Measurements from ENCODE around the gene ARMC3. TPM values are rescaled to one million over a fixed set of nuclear protein-coding genes. Genes with fewer than 3 reads are reported as not detected.
"Not testable (repeated sequence)": the region's sequence is repeated elsewhere in the genome, so short reads cannot be mapped to it uniquely, and the experiment has no call there.

ARMC3 gene
- total RNA-seq, 1 experiment from 2014 or later, result not detected

DNA sequence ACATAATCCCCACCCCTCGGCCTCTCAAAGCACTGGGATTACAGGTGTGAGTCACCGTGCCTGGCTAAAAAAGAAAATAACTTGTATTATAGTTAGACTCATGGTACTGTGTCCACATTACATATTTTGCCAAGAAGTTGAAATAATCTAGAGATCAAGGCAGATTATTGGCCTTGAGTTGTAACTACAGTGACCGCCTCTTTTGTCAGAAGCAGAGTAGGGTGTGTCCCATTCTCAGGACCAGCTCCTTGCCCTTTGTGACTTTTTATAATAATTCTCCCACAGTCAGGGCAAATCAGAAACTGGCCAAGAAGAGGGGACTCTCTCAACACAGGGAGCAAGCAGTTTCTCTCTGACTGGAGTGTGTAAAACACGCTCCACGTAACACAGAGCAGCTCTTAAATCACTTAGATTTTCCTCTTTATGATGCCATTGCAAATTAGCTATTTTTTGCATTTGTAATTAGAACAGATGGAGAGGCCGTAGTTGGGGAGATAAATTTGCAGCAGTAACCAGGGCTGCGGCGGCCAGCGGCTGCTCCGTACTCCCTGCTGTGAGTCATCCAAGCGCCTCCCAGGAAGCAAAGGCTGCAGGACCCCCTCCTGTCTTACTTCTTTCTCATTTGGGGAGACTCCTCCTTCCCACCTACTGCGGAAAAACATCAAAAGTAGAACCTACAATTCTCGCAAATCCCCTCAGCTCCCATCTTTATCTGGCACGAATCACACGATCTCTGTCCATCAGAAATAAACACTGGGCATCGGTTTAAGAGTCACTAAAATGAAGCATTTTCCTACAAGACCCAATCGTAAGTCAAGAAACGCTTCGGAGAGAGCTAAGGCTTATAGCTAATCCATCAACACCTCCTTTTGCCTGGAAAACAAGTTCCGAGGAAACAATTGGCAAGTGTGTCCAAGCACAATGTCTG is 135.5 kb downstream of the ARMC3 start:
- no peak for TF ChIP-seq EZH2 (IDR thresholded peaks at IDR 0.05; ENCODE audit: borderline replicate concordance, low read depth, low read length, poor library complexity, severe bottlenecking)
- TF ChIP-seq, protein P1, sequence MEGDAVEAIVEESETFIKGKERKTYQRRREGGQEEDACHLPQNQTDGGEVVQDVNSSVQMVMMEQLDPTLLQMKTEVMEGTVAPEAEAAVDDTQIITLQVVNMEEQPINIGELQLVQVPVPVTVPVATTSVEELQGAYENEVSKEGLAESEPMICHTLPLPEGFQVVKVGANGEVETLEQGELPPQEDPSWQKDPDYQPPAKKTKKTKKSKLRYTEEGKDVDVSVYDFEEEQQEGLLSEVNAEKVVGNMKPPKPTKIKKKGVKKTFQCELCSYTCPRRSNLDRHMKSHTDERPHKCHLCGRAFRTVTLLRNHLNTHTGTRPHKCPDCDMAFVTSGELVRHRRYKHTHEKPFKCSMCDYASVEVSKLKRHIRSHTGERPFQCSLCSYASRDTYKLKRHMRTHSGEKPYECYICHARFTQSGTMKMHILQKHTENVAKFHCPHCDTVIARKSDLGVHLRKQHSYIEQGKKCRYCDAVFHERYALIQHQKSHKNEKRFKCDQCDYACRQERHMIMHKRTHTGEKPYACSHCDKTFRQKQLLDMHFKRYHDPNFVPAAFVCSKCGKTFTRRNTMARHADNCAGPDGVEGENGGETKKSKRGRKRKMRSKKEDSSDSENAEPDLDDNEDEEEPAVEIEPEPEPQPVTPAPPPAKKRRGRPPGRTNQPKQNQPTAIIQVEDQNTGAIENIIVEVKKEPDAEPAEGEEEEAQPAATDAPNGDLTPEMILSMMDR (conservative IDR thresholded peaks at IDR 0.05; ENCODE audit: low read depth, low read length), result no peak
- H3K27me3 ChIP-seq (replicated peaks; ENCODE audit: insufficient read depth, low read depth, low read length, poor library complexity), result no peaks in the 10 kb centered on the region
- intact Hi-C loops (cut with micrococcal nuclease; ENCODE audit: unreplicated experiment), result loop anchor here (10.0 kb wide), 1 partner anchor 509 kb away; no protein-coding TSS in a partner anchor
- no peaks in the 10 kb centered on the region for H3K36me3 ChIP-seq (ENCODE audit: insufficient read depth, low read length, poor library complexity, severe bottlenecking)
- H3K9me3 ChIP-seq (ENCODE audit: low read depth, low read length, poor library complexity, severe bottlenecking), result no peaks in the 10 kb centered on the region
- ChIA-PET POLR2A (ENCODE audit: low non-redundant PET) (no interaction called here), CTCF (no interaction called here)
- BruUV-seq (replicated peaks), result no TSS peak
- H3K4me3 ChIP-seq (ENCODE audit: low read depth, low read length, poor library complexity, severe bottlenecking), result peak overlapping the region; percentile 5
- peak; percentile 21 for DNase-seq (ENCODE audit: low spot score)
- no peak overlapping the region for H3K27ac ChIP-seq (ENCODE audit: low read depth, low read length, poor library complexity, severe bottlenecking)
- peaks cover 8% of the 10 kb centered on the region for H3K4me1 ChIP-seq (ENCODE audit: insufficient read depth, low read length, poor library complexity, severe bottlenecking)

DNA sequence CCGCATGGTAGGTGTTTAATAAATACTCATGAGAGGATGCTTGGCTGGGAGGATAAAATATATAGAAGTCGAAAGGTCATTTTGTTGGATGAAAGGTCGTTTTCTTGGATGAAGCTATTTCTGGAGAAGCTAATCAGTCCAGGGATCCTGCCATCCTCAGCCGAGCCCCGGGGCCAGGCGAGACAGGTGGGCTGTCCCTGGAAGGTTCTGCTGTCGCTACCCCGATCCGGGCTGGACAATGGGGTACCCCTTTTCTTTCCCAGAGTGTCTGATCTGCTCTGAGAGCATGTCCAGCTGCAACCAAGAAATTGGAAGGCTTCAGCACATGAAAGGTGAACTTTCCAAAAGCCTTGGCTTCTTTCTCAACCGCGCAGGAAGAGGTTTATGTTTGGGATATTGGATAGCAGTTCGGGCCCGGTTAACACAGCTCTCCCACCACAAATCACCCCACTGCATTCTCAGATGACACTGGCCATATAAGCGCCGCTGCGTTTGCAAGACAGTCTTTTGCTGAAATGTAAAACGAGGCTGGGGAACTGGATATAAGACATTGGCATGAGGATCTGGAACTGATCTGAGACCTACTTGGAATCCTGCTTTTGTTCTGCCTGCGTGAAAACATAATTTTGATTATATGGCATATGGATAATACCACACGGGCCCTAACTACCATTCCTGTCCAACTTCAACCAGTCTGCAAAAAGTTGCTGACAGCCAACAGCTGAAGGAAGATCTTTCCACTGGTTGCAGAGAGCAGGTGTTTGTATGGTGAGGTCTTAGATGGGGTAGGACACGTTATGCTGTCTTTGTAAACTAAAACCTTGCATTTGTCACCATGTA is 136.3 kb downstream of the ARMC3 start:
- Histone ChIP-seq H3K36me3 (ENCODE audit: insufficient read depth, low read length, poor library complexity, severe bottlenecking) (no peaks in the 10 kb centered on the region), H3K9me3 (ENCODE audit: low read depth, low read length, poor library complexity, severe bottlenecking) (no peaks in the 10 kb centered on the region), H3K27me3 (replicated peaks; ENCODE audit: insufficient read depth, low read depth, low read length, poor library complexity) (no peaks in the 10 kb centered on the region), H3K4me3 (ENCODE audit: low read depth, low read length, poor library complexity, severe bottlenecking) (no peak overlapping the region), H3K27ac (ENCODE audit: low read depth, low read length, poor library complexity, severe bottlenecking) (no peak overlapping the region), H3K4me1 (ENCODE audit: insufficient read depth, low read length, poor library complexity, severe bottlenecking) (peaks cover 8% of the 10 kb centered on the region)
- no TSS peak for BruUV-seq (replicated peaks)
- DNase-seq (ENCODE audit: low spot score), result no peak
- intact Hi-C loops (cut with micrococcal nuclease; ENCODE audit: unreplicated experiment), result loop anchor here (10.0 kb wide), 1 partner anchor 509 kb away; no protein-coding TSS in a partner anchor
- CTCF ChIA-PET, result no interaction called here
- TF ChIP-seq, protein P1 (conservative IDR thresholded peaks at IDR 0.05; ENCODE audit: low read depth, low read length), result no peak
- no peak for TF ChIP-seq EZH2 (IDR thresholded peaks at IDR 0.05; ENCODE audit: borderline replicate concordance, low read depth, low read length, poor library complexity, severe bottlenecking)
- POLR2A ChIA-PET (ENCODE audit: low non-redundant PET), result no interaction called here

DNA sequence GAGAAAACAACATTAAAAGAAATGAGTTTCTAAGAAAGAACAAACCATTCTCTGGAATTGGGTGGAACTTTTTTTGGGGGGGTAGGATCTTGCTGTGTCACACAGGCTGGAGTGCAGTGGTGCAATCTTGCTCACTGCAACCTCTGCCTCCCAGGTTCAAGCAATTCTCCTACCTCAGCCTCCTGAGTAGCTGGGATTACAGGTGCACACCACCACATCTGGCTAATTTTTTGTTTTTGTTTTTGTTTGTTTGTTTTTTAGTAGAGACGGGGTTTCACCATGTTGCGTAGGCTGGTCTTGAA is 136.9 kb downstream of the ARMC3 start:
- H3K4me1 ChIP-seq (ENCODE audit: insufficient read depth, low read length, poor library complexity, severe bottlenecking); H3K36me3 ChIP-seq (ENCODE audit: insufficient read depth, low read length, poor library complexity, severe bottlenecking); H3K27ac ChIP-seq (ENCODE audit: low read depth, low read length, poor library complexity, severe bottlenecking); H3K27me3 ChIP-seq (replicated peaks; ENCODE audit: insufficient read depth, low read depth, low read length, poor library complexity); H3K9me3 ChIP-seq (ENCODE audit: low read depth, low read length, poor library complexity, severe bottlenecking); H3K4me3 ChIP-seq (ENCODE audit: low read depth, low read length, poor library complexity, severe bottlenecking); POLR2A ChIA-PET (ENCODE audit: low non-redundant PET); CTCF ChIA-PET; DNase-seq (ENCODE audit: low spot score); BruUV-seq (replicated peaks): not testable (repeated sequence)
- intact Hi-C loops (cut with micrococcal nuclease; ENCODE audit: unreplicated experiment), result loop anchor here (5.0 to 10.0 kb wide), 3 partner anchors 77 to 1072 kb away; no protein-coding TSS in a partner anchor

Data from A673 (cell line).